ENCODE data around the gene GSTT4.

DNA sequence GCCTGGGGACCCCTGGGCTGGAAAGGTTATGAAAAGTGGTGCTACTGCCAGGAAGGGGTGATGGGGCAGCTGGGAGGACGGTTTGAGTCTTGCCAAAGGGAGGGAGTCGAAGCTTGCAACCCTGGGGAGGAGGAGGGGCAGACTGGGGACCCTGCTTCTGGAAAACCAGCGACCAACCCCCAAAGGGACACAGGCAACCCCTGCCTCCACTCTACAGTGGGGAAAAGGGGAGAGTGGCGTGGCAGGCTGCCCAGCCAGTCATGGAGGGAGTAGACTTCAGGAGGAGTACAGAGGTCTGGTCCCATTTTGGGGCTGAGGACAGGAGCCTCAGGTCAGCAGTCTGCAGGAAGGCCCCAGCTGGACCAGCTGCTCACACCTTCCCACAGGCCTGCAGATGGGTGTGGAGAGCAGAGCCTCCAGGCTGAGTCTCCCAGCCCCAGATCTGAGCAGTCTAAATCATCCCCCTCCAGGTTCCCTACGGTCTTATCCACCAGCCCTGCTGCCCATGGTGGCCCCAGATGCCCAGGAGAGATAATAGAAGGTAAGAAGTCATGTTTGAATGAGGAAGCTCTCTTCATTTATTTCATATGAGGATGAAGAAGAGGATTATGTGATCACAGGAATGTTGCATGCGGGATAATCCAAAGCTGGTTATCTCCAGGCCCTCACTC lies 34.3 kb downstream of the GSTT4 start:
- TF ChIP-seq HDGF (IDR thresholded peaks at IDR 0.05; ENCODE audit: borderline replicate concordance) (no peak), L3MBTL2 (conservative IDR thresholded peaks at IDR 0.05) (no peak), SP1 (IDR thresholded peaks at IDR 0.05) (no peak), ARNT (IDR thresholded peaks at IDR 0.05) (no peak), FOXM1 (IDR thresholded peaks at IDR 0.05; ENCODE audit: borderline replicate concordance) (no peak), LEF1 (IDR thresholded peaks at IDR 0.05; ENCODE audit: borderline replicate concordance) (no peak), ZNF384 (IDR thresholded peaks at IDR 0.05) (no peak), TARDBP (IDR thresholded peaks at IDR 0.05) (no peak)
